T-helper 1 cell treated with Interleukin-12 subunit alpha and Interleukin-12 subunit beta and Interleukin-4 antibody, amounts not matched to agents 30 μg/mL and 1 μg/mL, for 36 hours (primary cell): ENCODE results near the gene PGAP6.
A peak's percentile ranks its signal among the peaks of the same experiment; 100 is the strongest.
"Not testable (repeated sequence)": the region's sequence is repeated elsewhere in the genome, so short reads cannot be mapped to it uniquely, and the experiment has no call there.

Source experiments
- H3K27ac Mint-ChIP-seq: one replicate; pipeline ENCODE4 v1.8.0; 2021; ENCODE audit warnings: mild to moderate bottlenecking, mixed read lengths
- H3K27me3 Mint-ChIP-seq: one replicate; pipeline ENCODE4 v1.8.0; 2021; ENCODE audit warnings: low read depth, mixed read lengths
- H3K36me3 Mint-ChIP-seq: one replicate; pipeline ENCODE4 v1.8.0; 2021; ENCODE audit warnings: low read depth, mixed read lengths
- H3K4me1 Mint-ChIP-seq: one replicate; pipeline ENCODE4 v1.8.0; 2021; ENCODE audit warnings: low read depth, mixed read lengths
- H3K4me3 Mint-ChIP-seq: one replicate; pipeline ENCODE4 v1.8.0; 2021; ENCODE audit warnings: mild to moderate bottlenecking, moderate library complexity, mixed read lengths
- H3K9me3 Mint-ChIP-seq: one replicate; pipeline ENCODE4 v1.8.0; 2021; ENCODE audit warnings: mixed read lengths

The PGAP6 gene

DNA sequence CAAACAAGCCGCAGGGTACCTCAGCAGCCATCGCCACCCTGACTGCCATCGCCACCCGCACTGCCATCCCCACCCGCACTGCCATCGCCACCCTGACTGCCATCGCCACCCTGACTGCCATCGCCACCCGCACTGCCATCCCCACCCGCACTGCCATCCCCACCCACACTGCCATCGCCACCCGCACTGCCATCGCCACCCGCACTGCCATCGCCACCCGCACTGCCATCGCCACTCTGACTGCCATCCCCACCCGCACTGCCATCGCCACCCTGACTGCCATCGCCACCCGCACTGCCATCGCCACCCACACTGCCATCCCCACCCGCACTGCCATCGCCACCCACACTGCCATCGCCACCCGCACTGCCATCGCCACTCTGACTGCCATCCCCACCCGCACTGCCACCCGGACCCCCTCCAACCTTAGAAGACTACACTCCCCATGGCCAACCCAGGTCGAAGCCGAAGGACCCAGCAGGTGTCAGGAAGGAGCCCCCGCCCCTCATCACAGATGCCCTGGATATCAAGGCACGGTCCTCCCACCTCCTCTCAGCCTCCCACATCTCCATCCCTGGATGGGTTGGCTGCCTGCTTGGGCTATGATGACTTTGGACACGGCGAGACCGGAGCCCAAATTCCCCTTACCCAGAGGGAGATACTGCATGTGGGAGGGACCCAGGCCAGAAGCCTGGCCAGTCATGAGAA, 3.5 kb downstream of the PGAP6 start:
- not testable (repeated sequence) for H3K27me3 Mint-ChIP-seq, H3K9me3 Mint-ChIP-seq, H3K4me1 Mint-ChIP-seq, H3K4me3 Mint-ChIP-seq, H3K36me3 Mint-ChIP-seq, H3K27ac Mint-ChIP-seq

DNA sequence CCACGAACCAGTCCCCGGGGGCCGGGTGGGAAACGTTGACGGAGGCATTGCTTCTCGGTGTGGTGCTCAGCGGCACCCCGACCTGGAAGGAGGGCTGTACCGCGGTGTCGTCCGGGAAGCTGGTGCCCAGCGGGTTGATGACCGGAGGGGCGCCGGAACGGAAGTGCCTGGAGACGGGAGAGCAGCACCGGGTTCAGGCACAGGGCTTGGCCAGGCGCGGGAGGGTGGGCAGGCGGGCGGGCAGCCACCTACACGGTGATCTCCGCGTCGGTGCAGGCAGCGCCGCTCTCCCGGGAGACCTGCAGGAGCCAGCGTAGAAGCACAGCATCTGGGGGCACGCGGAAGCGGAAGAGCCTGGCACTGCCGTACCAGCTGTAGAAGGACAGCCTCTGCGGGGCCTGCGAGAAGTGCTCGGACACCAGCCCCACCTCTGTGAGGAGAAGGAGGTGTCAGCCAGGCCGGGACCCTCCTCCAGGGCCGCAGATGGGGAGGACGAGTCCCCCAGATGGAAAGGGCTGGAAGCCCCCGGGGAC, 4.3 kb downstream of the PGAP6 start:
- Mint-ChIP-seq H3K9me3 (no peaks in the 10 kb centered on the region), H3K4me1 (no peaks in the 10 kb centered on the region), H3K27me3 (no peaks in the 10 kb centered on the region), H3K36me3 (no peaks in the 10 kb centered on the region), H3K27ac (no peak overlapping the region), H3K4me3 (no peak overlapping the region)

DNA sequence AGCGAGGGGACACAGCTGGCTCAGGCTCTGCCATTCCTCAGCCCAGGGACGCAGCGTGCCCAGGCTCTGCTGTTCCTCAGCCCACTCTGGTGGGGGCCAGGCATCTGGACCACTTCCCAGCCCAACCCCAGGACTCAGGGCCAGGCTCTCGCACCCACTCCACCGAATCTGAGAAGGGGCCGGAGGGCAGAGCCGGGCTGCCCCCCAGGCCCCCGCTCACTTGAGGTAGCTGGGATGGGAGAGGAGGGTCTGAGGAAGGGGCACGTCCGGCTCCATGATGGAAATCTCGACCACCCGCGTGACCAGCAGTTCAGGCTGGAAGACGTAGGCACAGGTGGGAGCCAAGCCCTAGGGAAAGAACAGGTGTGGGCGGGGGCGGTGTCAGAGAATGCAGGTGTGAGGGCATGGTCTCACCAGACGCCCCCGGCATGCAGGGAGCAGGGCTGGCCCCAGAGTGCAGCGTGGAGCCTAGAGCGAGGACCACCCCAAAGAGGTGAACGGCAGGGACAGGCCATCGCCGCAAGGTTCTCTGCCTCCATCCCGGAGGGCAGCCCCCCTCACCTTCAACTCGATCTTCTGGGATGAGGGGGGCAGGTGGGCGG, 4.9 kb downstream of the PGAP6 start:
- no peaks in the 10 kb centered on the region for H3K4me1 Mint-ChIP-seq
- no peak overlapping the region for H3K27ac Mint-ChIP-seq
- no peaks in the 10 kb centered on the region for H3K27me3 Mint-ChIP-seq
- H3K36me3 Mint-ChIP-seq, result no peaks in the 10 kb centered on the region
- no peaks in the 10 kb centered on the region for H3K9me3 Mint-ChIP-seq
- no peak overlapping the region for H3K4me3 Mint-ChIP-seq

DNA sequence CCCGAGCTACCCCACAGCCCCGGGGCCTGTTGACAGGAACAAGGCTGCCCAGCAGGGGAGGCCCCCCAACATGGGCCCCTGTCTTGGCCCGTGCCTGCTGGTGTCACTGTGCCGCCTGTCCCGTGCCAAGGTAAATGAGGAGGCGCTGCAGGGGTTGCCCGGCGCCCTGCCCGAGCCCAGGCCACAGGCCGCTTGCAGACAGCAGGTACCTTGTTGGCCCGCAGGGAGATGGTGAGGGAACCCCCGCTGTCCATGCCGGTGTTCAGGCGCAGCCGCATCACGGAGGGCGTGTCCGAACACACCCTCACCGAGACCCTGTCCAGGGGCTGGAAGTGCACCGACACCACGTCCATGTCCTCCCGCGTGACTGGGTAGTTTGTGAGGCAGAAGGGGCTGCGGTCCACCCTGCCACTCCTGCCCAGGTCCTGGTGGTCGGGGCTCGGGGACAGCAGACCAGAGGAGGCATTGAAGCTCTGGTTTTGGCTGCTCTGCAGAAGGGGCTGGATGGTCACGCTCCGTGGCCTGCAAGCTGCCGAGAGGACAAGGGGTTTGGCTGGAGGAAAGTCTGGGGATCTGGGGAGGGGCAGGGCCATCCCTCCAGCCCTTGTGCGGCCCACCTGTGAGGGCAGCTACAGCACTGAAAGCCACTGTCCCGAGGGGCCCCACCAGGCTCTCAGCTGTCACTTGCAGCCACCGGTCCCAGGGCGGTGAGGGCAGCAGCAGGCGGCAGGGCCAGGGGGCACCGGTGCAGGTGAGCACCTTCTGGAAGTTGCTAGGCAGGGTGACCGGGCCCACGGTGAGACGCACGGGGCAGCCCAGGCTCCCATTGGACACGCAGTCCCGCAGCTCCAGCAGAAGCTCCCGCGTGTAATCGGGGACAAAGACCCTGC, 5.6 kb downstream of the PGAP6 start:
- Mint-ChIP-seq H3K27me3 (no peaks in the 10 kb centered on the region), H3K4me3 (no peak overlapping the region), H3K36me3 (no peaks in the 10 kb centered on the region), H3K4me1 (no peaks in the 10 kb centered on the region), H3K9me3 (no peaks in the 10 kb centered on the region), H3K27ac (no peak overlapping the region)

GRCh38 chr16:375212-375611, 6.6 kb downstream of the PGAP6 start:
- H3K36me3 Mint-ChIP-seq, result peaks cover 3% of the 10 kb centered on the region

DNA sequence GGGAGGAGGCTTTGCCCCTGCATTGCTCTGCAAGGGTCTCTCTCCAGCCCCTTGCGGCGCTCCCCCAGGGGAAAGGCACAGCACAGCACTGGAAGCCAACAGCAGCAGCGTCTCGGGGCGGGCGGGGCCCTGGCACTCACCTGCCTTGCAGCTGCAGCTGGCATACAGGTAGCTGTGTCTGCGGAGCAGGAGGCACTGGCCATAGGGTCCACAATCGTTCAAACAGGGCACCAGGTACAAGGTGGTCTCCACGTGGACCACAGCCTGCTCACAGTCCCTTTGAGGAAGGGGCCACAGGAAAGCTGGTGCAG, 7.2 kb downstream of the PGAP6 start:
- Mint-ChIP-seq H3K9me3 (no peaks in the 10 kb centered on the region), H3K4me3 (no peak overlapping the region), H3K36me3 (peaks cover 3% of the 10 kb centered on the region), H3K27ac (no peak overlapping the region), H3K4me1 (peaks cover 6% of the 10 kb centered on the region), H3K27me3 (no peaks in the 10 kb centered on the region)

More at GRCh38 chr16:375212-375611, 6.6 kb downstream of the PGAP6 start:
- H3K27ac Mint-ChIP-seq, result no peak overlapping the region
- peaks cover 3% of the 10 kb centered on the region for H3K4me1 Mint-ChIP-seq
- H3K9me3 Mint-ChIP-seq, result no peaks in the 10 kb centered on the region
- H3K4me3 Mint-ChIP-seq, result no peak overlapping the region
- H3K27me3 Mint-ChIP-seq, result no peaks in the 10 kb centered on the region

DNA sequence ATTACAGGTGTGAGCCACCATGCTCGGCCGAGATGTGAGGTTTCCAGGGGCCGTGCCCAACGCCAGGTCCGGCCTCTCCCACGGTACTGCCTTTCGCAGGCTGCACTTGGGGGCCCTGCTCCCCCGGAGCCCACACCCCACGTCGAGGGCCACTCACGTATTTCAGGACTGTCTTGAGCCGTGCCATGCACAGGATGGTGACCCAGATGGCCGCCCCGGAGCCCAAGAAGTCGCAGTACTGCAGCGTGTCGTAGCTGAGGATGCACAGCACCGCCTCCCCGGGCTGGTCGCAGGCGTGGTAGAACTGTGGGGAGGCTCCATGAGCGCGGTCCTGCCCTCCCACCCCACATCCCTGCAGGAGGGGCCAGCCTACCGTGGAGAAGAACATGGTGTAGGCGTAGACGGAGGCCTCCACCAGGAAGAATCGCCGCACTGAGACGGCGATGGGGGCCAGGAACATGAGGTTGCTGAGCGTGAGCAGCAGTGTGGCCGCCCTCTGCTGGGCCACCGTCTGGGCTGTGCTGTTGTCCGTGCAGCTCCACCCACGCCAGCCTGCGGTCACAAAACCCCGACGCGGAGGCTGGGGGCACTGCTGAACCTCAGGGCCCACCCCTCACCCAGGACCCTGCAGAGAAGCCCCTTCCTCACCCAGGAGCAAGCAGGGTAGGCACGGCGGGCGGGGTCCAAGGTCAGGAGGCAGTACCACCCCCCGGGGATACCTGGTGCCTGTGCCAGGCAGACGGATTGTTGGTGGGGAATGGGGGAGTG, 7.7 kb downstream of the PGAP6 start:
- no peak overlapping the region for H3K4me3 Mint-ChIP-seq
- peaks cover 9% of the 10 kb centered on the region for H3K4me1 Mint-ChIP-seq

DNA sequence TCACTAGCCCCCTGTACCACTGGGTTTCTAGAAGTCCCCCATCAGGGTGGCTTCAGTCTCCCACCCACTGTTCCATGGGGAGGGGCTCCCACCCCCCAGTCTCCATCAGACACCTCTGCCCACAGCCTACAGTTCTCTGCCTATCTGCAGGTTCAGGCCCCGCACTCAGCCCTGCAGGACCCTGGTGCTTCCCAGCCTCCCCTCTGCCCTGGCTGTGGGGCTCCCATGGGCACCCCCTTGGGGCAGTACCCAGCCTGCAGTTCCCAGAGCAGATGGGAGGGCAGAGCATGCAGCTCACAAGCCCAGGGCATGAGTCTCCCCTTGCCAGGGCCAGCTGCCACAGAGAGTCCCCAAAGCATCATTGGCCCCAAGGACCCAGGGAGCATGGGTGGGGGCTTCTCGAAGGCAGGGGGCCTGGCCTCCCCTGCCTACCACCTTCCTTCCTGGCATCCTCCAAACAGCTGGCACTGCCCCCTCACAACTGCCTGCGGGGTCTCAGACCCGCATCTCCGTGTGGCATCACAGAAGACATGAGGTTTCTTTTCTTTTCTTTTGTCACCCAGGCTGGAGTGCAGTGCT, 8.7 kb downstream of the PGAP6 start:
- H3K27me3 Mint-ChIP-seq, result no peaks in the 10 kb centered on the region
- no peak overlapping the region for H3K4me3 Mint-ChIP-seq
- H3K27ac Mint-ChIP-seq, result no peak overlapping the region
- H3K4me1 Mint-ChIP-seq, result peaks cover 9% of the 10 kb centered on the region
- no peaks in the 10 kb centered on the region for H3K9me3 Mint-ChIP-seq
- peaks cover 3% of the 10 kb centered on the region for H3K36me3 Mint-ChIP-seq

More for the DNA sequence above, 7.7 kb downstream of the PGAP6 start:
- H3K36me3 Mint-ChIP-seq, result peaks cover 3% of the 10 kb centered on the region
- no peak overlapping the region for H3K27ac Mint-ChIP-seq
- H3K9me3 Mint-ChIP-seq, result no peaks in the 10 kb centered on the region
- no peaks in the 10 kb centered on the region for H3K27me3 Mint-ChIP-seq

DNA sequence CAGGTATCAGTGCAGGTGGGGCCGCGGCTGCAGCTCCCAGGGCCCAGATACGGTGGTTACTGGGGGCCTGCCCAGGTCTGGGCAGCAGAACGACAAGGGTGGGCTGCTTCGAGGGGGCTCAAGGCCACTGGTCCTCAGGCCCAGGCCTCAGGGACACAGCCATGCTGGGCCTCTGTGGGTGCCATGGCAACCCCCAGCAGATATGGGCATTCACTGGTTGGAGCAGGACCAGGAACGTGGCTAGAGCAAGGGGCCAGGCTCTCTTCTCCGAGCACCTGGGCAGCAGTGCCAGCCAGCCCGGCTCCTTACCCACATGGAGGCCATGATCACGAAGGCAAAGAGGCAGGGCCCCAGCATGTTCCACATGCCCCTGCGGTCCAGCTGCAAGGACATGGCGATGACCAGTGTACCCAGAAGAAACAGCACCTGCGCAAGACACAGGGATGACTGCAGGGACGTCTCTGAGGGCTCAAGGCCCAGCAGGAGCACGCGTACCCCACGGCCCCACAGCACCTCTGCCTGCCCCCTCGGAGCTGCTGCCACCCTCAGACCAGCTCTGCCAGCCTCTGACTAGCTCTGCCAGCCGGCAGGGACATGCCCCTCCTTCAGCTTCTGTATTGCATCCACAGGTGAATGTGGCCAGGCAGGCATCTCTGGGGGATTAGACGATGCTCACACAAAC, 9.3 kb downstream of the PGAP6 start:
- no peaks in the 10 kb centered on the region for H3K27me3 Mint-ChIP-seq
- H3K36me3 Mint-ChIP-seq, result peaks cover 3% of the 10 kb centered on the region
- H3K27ac Mint-ChIP-seq, result no peak overlapping the region
- peaks cover 9% of the 10 kb centered on the region for H3K4me1 Mint-ChIP-seq
- no peaks in the 10 kb centered on the region for H3K9me3 Mint-ChIP-seq
- H3K4me3 Mint-ChIP-seq, result no peak overlapping the region

DNA sequence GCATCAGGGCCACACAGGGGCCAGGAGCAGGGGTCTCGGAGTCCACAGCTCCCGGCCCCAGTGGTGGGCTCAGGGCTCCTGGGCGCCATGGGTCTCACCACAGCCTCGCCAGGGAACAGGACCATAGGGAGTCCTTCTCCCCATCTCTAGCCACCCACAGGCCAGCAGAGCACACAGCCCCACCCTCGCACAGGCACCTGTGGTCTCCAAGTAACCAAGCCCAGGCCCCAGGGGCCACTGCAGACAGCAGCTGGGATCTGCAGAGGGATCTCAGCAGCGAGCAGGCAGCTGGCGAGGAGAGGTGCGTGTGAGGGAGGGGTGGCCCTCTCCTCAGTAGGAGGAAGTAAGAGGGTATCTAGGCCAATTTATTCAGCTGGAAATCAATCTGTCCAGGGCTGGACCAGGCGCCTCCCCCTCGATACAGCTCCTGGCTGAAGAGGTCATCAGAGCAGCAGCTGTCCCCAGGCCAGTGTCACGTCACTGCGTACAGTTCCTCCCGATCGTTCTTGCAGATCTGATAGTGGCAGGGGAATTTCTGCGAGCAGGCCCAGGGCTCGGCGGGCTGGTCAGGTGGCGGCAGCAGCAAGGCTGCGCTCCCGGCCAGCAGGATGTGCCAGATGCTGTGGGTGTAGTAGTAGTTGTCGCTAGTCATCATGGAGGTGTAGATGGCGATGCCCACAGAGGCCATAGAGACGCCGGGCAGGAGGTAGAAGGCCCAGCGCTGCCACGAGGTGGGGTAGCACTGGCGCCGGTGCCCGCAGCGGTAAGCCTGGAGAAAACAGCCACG, 10.1 kb downstream of the PGAP6 start:
- Mint-ChIP-seq H3K27ac (no peak overlapping the region), H3K27me3 (no peaks in the 10 kb centered on the region), H3K9me3 (no peaks in the 10 kb centered on the region), H3K36me3 (peaks cover 7% of the 10 kb centered on the region), H3K4me1 (peaks cover 9% of the 10 kb centered on the region), H3K4me3 (no peak overlapping the region)

- Mint-ChIP-seq H3K27me3 (no peaks in the 10 kb centered on the region), H3K9me3 (no peaks in the 10 kb centered on the region), H3K27ac (peak overlapping the region; percentile 89), H3K36me3 (peaks cover 7% of the 10 kb centered on the region), H3K4me3 (peak overlapping the region; percentile 90), H3K4me1 (peaks cover 9% of the 10 kb centered on the region)
These were observed 10.7 kb downstream of the PGAP6 start for GRCh38 chr16:370979-371514.

DNA sequence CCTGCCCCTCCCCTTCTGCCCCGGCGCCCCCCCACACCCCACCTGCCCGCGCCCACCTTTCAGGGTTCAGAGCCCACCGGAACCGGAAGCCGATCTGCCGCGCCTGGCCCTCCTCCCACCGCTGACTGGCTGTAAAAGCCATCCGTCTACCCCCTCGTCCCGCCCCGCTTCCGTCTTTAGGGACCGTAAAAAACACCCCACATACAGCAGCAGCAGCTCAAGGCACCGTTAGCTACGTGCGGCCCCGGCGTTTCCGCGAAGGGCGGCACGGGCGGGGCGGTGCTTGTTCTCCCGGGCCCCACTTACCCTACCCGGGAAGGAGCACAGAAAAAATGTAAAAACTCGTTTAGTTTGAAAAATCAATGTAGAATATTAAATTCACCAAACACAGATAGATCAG, 11.3 kb downstream of the PGAP6 start, which contains the start of gene MRPL28:
Gene MRPL28, minus strand, starts transcription at position 96 of the 400 bp plus-strand sequence. CDS start 320 bp downstream, outside the sequence.
- Mint-ChIP-seq H3K4me3 (peak within 1 kb of the TSS; percentile 90), H3K9me3 (no peaks in the 10 kb centered on the region), H3K36me3 (peaks cover 7% of the 10 kb centered on the region), H3K4me1 (peaks cover 9% of the 10 kb centered on the region), H3K27ac (peak within 1 kb of the TSS; percentile 89), H3K27me3 (no peaks in the 10 kb centered on the region)
